SU-DHL-6 (cell line): Measurements from ENCODE around the gene PPIL6.

ENCODE experiments used
- EZH2phosphoT487 ChIP-seq: fragments of 200-600 bp; sonication (generic), shearing (Covaris generic); conservative IDR thresholded peaks from 2 replicates; pipeline ENCODE4 v1.6.1; 2018; ENCODE audit warnings: mild to moderate bottlenecking, antibody characterized with exemption, low read length, moderate library complexity, mixed read lengths
- TF ChIP-seq, protein P1 (sequence below): fragments of 200-600 bp; sonication (generic); IDR thresholded peaks from one replicate; pipeline ENCODE4 v1.5.1; 2017; ENCODE audit warnings: antibody characterized with exemption, mild to moderate bottlenecking, low read length, moderate library complexity; ENCODE audit not compliant: insufficient read depth, poor library complexity, severe bottlenecking

DNA sequence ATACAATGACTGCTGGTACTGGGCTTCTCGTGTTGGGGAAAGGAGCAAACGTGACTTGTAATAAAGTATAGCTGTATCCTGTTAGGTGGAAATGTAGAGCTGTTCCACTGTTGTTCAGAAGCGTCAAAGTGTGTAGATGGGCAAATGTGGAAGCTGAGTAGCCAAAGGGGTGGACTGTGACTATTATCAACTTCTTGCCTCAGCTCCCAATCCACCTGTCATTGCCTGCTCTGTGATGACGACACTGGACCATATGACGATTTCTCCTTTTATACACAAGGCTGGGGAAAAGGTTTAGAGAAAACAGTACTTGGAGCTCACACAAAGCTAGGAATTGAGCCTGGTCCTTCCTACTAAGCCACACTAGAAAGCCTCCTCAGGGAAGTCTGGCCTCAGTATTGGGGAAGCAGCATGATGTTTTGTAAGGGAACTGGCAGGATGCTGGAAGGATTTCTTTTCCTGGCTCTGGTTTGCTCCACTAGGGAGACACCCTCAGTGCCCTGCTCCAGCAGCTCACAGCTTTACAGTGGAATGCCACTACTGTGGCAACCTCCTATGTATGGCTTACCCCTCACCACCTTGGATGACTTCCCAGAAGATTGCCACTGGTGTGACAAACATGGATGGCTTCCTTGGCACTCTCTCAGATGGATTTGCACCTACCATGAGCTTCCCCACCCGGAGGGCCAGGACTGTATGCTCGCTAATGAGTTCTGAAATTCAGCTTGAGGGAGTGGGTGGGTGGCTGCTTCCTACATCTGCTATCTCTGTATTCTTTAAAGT is 78.1 kb downstream of the PPIL6 start:
- TF ChIP-seq, protein P1, sequence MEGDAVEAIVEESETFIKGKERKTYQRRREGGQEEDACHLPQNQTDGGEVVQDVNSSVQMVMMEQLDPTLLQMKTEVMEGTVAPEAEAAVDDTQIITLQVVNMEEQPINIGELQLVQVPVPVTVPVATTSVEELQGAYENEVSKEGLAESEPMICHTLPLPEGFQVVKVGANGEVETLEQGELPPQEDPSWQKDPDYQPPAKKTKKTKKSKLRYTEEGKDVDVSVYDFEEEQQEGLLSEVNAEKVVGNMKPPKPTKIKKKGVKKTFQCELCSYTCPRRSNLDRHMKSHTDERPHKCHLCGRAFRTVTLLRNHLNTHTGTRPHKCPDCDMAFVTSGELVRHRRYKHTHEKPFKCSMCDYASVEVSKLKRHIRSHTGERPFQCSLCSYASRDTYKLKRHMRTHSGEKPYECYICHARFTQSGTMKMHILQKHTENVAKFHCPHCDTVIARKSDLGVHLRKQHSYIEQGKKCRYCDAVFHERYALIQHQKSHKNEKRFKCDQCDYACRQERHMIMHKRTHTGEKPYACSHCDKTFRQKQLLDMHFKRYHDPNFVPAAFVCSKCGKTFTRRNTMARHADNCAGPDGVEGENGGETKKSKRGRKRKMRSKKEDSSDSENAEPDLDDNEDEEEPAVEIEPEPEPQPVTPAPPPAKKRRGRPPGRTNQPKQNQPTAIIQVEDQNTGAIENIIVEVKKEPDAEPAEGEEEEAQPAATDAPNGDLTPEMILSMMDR, result no peak
- TF ChIP-seq EZH2phosphoT487, result no peak
